H9 (cell line): ENCODE results near the gene GRIA4. TPM values are rescaled to one million over a fixed set of nuclear protein-coding genes. Genes with fewer than 3 reads are reported as not detected.

Experiments
- DNase-seq: peaks from one replicate; pipeline ENCODE4 v3.0.0-alpha.2; 2017
- H2AFZ ChIP-seq: one replicate; pipeline ENCODE4 v1.6.1; 2013; ENCODE audit warnings: mild to moderate bottlenecking, low read length, control low read depth, moderate library complexity
- H2AK5ac ChIP-seq: 2 replicates; pipeline ENCODE4 v1.6.1; 2013; ENCODE audit warnings: low read length, control low read depth, mixed read lengths; ENCODE audit not compliant: insufficient read length
- H2BK120ac ChIP-seq: one replicate; pipeline ENCODE4 v1.6.1; 2013; ENCODE audit warnings: low read depth, mild to moderate bottlenecking, low read length, control low read depth, inconsistent platforms; ENCODE audit not compliant: poor library complexity, severe bottlenecking
- H2BK12ac ChIP-seq: 2 replicates; pipeline ENCODE4 v1.6.1; 2013; ENCODE audit warnings: low read length, control low read depth, mixed read lengths, low read depth; ENCODE audit not compliant: insufficient read length
- H2BK15ac ChIP-seq: 2 replicates; pipeline ENCODE4 v1.6.1; 2013; ENCODE audit warnings: low read depth, low read length, control low read depth
- H2BK20ac ChIP-seq: one replicate; pipeline ENCODE4 v1.6.1; 2013; ENCODE audit warnings: low read depth, mild to moderate bottlenecking, low read length, control low read depth, inconsistent platforms; ENCODE audit not compliant: poor library complexity, severe bottlenecking
- H2BK5ac ChIP-seq: 2 replicates; pipeline ENCODE4 v1.6.1; 2013; ENCODE audit warnings: low read length, control low read depth, mixed read lengths; ENCODE audit not compliant: insufficient read length
- H3K14ac ChIP-seq: 2 replicates; pipeline ENCODE4 v1.6.1; 2013; ENCODE audit warnings: low read length, control low read depth; ENCODE audit not compliant: insufficient read depth
- H3K18ac ChIP-seq: 2 replicates; pipeline ENCODE4 v1.6.1; 2013; ENCODE audit warnings: low read depth, mild to moderate bottlenecking, mixed read lengths, low read length, control low read depth; ENCODE audit not compliant: insufficient read length
- H3K23ac ChIP-seq: 2 replicates; pipeline ENCODE4 v1.6.1; 2013; ENCODE audit warnings: low read length, control low read depth, mixed read lengths, low read depth; ENCODE audit not compliant: insufficient read length
- H3K23me2 ChIP-seq: 2 replicates; pipeline ENCODE4 v1.6.1; 2013; ENCODE audit warnings: low read depth, mild to moderate bottlenecking, mixed read lengths, low read length, control low read depth; ENCODE audit not compliant: insufficient read length, poor library complexity, severe bottlenecking
- H3K27ac ChIP-seq: 2 replicates; pipeline ENCODE4 v1.5.1; 2013; ENCODE audit warnings: low read length, control low read depth, mixed read lengths, low read depth; ENCODE audit not compliant: insufficient read length
- H3K27me3 ChIP-seq: 2 replicates; pipeline ENCODE4 v1.6.1; 2013; ENCODE audit warnings: low read length, control low read depth, inconsistent platforms; ENCODE audit not compliant: insufficient read depth
- H3K4ac ChIP-seq: 2 replicates; pipeline ENCODE4 v1.6.1; 2013; ENCODE audit warnings: low read depth, mild to moderate bottlenecking, control low read depth, inconsistent platforms, low read length, moderate library complexity
- H3K4me1 ChIP-seq: 2 replicates; pipeline ENCODE4 v1.6.1; 2013; ENCODE audit warnings: low read length, control low read depth, inconsistent platforms; ENCODE audit not compliant: insufficient read depth
- H3K4me2 ChIP-seq: 2 replicates; pipeline ENCODE4 v1.6.1; 2013; ENCODE audit warnings: low read length, control low read depth, mixed read lengths; ENCODE audit not compliant: insufficient read length, insufficient read depth
- H3K56ac ChIP-seq: 2 replicates; pipeline ENCODE4 v1.6.1; 2013; ENCODE audit warnings: low read depth, mild to moderate bottlenecking, mixed read lengths, low read length, control low read depth; ENCODE audit not compliant: insufficient read length
- H3K79me1 ChIP-seq: 2 replicates; pipeline ENCODE4 v1.6.1; 2013; ENCODE audit warnings: low read depth, mild to moderate bottlenecking, moderate library complexity, low read length, control low read depth, inconsistent platforms; ENCODE audit not compliant: insufficient read depth, poor library complexity, severe bottlenecking
- H3K79me2 ChIP-seq: 2 replicates; pipeline ENCODE4 v1.6.1; 2013; ENCODE audit warnings: low read length, control low read depth, inconsistent platforms; ENCODE audit not compliant: insufficient read depth
- H3K9ac ChIP-seq: 2 replicates; pipeline ENCODE4 v1.6.1; 2013; ENCODE audit warnings: low read length, control low read depth, mixed read lengths; ENCODE audit not compliant: insufficient read length; ENCODE audit errors: extremely low read depth
- H3K9me3 ChIP-seq: one replicate; pipeline ENCODE4 v1.6.1; 2013; ENCODE audit warnings: low read depth, low read length, inconsistent platforms; ENCODE audit not compliant: control insufficient read depth
- H3T11ph ChIP-seq: one replicate; pipeline ENCODE4 v1.6.1; 2013; ENCODE audit warnings: mild to moderate bottlenecking, low read length, control low read depth, inconsistent platforms
- H4K20me1 ChIP-seq: one replicate; pipeline ENCODE4 v1.6.1; 2013; ENCODE audit not compliant: control insufficient read depth, insufficient read length, insufficient read depth
- H4K5ac ChIP-seq: 2 replicates; pipeline ENCODE4 v1.6.1; 2013; ENCODE audit warnings: low read depth, mild to moderate bottlenecking, mixed read lengths, low read length, control low read depth; ENCODE audit not compliant: insufficient read length
- H4K8ac ChIP-seq: replicated peaks from 2 replicates; pipeline ENCODE4 v1.6.1; 2013; ENCODE audit warnings: low read length, control low read depth, mixed read lengths, low read depth; ENCODE audit not compliant: insufficient read length
- H4K91ac ChIP-seq: 2 replicates; pipeline ENCODE4 v1.6.1; 2013; ENCODE audit warnings: low read depth, mild to moderate bottlenecking, moderate library complexity, mixed read lengths, low read length, control low read depth; ENCODE audit not compliant: insufficient read length
- H3K27ac Mint-ChIP-seq, 3 experiments: 2 replicates in 2 of 3; 3 replicates in 1 of 3; pipeline ENCODE4 v1.8.0; 2020 to 2021; ENCODE audit warnings: mixed read lengths in 3 of 3, mild to moderate bottlenecking in 1 of 3, moderate library complexity in 1 of 3
- H3K27me3 Mint-ChIP-seq: 2 replicates; pipeline ENCODE4 v1.8.0; 2021; ENCODE audit warnings: low read depth, mild to moderate bottlenecking, moderate library complexity, mixed read lengths
- H3K36me3 Mint-ChIP-seq, 3 experiments: 2 replicates in 2 of 3; 3 replicates in 1 of 3; pipeline ENCODE4 v1.8.0; 2020 to 2021; ENCODE audit warnings: low read depth in 3 of 3, mixed read lengths in 3 of 3; ENCODE audit not compliant: insufficient read depth in 1 of 3
- H3K4me1 Mint-ChIP-seq, 2 experiments: 2 replicates each; pipeline ENCODE4 v1.8.0; 2020; ENCODE audit warnings: mixed read lengths in 2 of 2
- H3K4me3 Mint-ChIP-seq, 2 experiments: 2 replicates in 1 of 2; 3 replicates in 1 of 2; pipeline ENCODE4 v1.8.0; 2020 to 2021; ENCODE audit warnings: mild to moderate bottlenecking in 2 of 2, mixed read lengths in 2 of 2, moderate library complexity in 1 of 2
- H3K9me3 Mint-ChIP-seq, 2 experiments: 2 replicates in 1 of 2; 3 replicates in 1 of 2; pipeline ENCODE4 v1.8.0; 2020; ENCODE audit warnings: mild to moderate bottlenecking in 2 of 2, mixed read lengths in 2 of 2, moderate library complexity in 1 of 2
- WGBS: extraction: QIAGEN DNeasy Blood & Tissue Kit; methylation state at CpG from one replicate; pipeline ENCODE4 v1.1.7; 2013; ENCODE audit warnings: missing lambda C conversion rate, low lambda C conversion rate, mixed read lengths; ENCODE audit not compliant: insufficient read length; ENCODE audit errors: extremely low coverage; 5-methylcytosine and 5-hydroxymethylcytosine counted together
- total RNA-seq: library from RNA; stranded (reverse); gene quantifications from 2 replicates; pipeline ENCODE4 v1.2.1, GENCODE V29; 2021
- TF ChIP-seq, protein P1 (sequence below): fragments of 200-600 bp; sonication (generic); conservative IDR thresholded peaks from 3 replicates; pipeline ENCODE4 v1.8.0; 2021; ENCODE audit warnings: antibody characterized with exemption, mild to moderate bottlenecking

GRIA4 gene
- total RNA-seq, 1 experiment from 2014 or later: 0.83 TPM

DNA sequence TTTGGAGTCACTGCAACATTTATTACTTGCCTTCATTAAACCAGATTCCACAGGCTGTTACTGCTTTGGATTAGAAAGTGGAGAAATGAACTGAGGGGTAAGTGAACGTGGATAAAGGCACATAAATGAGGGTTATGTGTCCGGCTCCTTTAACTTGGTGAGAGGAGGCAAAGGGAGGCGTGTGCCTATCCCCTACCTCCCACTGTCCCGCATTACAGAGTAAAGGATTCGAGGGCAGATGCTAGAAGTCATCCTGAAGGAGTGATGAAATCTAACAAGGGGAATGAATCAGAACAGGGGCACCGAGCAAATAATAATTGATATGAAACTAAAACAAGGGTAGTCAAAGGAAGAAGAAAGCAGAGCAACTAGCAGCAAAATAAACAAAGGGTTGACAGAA lies 147.2 kb downstream of the GRIA4 start:
- Mint-ChIP-seq H3K27me3 (no peaks in the 10 kb centered on the region), H3K9me3 (no peaks in the 10 kb centered on the region), H3K36me3 (no peaks in the 10 kb centered on the region; a peak in 2 of 7 replicates), H3K4me1 (peaks cover 9 to 14% of the 10 kb centered on the region in 2 experiments), H3K4me3 (no peak overlapping the region), H3K27ac (peak overlapping the region in 1 of 3 experiments; percentile 4; a peak in 1 of 7 replicates)
- H3K4me2 ChIP-seq: no peak overlapping the region
- H2AFZ ChIP-seq: no peak overlapping the region
- H3K23me2 ChIP-seq: no peaks in the 10 kb centered on the region
- H3K9me3 ChIP-seq: no peaks in the 10 kb centered on the region
- no peak overlapping the region for H3T11ph ChIP-seq
- no peak overlapping the region for H4K8ac ChIP-seq
- TF ChIP-seq, protein P1, sequence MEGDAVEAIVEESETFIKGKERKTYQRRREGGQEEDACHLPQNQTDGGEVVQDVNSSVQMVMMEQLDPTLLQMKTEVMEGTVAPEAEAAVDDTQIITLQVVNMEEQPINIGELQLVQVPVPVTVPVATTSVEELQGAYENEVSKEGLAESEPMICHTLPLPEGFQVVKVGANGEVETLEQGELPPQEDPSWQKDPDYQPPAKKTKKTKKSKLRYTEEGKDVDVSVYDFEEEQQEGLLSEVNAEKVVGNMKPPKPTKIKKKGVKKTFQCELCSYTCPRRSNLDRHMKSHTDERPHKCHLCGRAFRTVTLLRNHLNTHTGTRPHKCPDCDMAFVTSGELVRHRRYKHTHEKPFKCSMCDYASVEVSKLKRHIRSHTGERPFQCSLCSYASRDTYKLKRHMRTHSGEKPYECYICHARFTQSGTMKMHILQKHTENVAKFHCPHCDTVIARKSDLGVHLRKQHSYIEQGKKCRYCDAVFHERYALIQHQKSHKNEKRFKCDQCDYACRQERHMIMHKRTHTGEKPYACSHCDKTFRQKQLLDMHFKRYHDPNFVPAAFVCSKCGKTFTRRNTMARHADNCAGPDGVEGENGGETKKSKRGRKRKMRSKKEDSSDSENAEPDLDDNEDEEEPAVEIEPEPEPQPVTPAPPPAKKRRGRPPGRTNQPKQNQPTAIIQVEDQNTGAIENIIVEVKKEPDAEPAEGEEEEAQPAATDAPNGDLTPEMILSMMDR: no peak
- H3K79me2 ChIP-seq: no peaks in the 10 kb centered on the region
- no peak overlapping the region for H2BK15ac ChIP-seq
- H2BK20ac ChIP-seq: no peak overlapping the region
- H3K79me1 ChIP-seq: no peaks in the 10 kb centered on the region
- no peak overlapping the region for H2BK120ac ChIP-seq
- H4K91ac ChIP-seq: no peak overlapping the region
- H3K4ac ChIP-seq: no peak overlapping the region
- H3K18ac ChIP-seq: no peak overlapping the region
- H3K27me3 ChIP-seq: no peaks in the 10 kb centered on the region
- no peak overlapping the region for H2BK5ac ChIP-seq
- H3K27ac ChIP-seq: no peak overlapping the region
- no peak overlapping the region for H2BK12ac ChIP-seq
- no peak overlapping the region for H3K14ac ChIP-seq
- no peak overlapping the region for H3K56ac ChIP-seq
- H2AK5ac ChIP-seq: no peak overlapping the region
- no peak overlapping the region for H3K9ac ChIP-seq
- no peaks in the 10 kb centered on the region; the same call in none of the 2 replicates for H3K4me1 ChIP-seq
- H3K23ac ChIP-seq: no peak overlapping the region
- H4K5ac ChIP-seq: no peak overlapping the region
- no CpG with 5 or more reads among the region's 6 CpGs for whole genome bisulfite sequencing
- no peaks in the 10 kb centered on the region for H4K20me1 ChIP-seq
- DNase-seq: no peak
